ENCODE measurements around the gene DHCR24.

Gene DHCR24

DNA sequence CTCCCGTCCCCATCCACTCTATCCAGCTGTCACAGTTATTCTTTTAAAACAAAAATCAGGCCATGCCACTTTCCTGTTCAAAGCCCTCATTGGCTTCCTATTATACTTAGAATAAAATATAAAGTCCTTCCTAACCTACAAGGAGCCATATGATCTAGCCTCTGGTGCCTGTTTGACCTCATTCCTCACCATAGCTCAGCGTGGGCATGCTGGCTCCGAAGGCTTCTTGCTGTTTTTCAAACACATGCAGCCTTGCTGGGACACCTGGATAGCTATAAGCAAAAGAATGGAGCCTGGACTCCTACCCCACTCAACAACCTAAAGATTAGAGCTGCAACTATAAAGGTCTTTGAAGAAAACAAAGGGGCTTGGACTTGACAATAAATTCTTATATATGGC, 23.7 kb downstream of the DHCR24 start:
- no peak for DNase-seq

DNA sequence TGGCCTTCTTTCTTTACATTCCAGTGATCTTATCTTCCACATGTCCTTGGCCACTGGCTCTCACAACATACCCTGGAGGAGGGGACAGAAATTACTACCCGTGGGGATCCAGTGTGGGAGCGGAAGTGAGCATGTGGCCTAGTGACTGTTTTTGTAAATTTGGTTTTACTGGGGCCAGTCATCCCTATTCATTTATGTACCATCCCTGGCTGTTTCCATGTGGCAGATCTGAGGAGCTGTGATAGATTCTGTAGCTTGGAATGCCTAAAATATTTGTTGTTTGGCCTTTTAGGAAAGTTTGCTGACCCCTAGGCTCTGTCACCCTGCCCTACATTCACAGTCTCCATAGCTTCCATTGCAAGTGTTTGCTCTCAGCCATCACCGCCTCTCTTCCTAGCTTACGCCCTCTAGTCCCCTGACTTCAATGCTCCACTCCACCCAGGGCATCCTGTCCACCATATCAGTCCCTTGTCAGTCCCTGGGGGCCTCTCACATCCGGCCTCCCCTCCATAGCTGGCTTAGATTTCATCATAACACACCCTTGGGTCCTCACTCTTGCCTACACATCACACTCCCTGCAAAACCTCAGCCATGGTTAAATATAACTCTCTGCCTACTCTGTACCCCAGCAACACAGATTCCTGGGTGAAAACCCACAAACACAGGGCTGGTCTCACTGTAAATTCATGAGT, 25.8 kb downstream of the DHCR24 start:
- peak; percentile 21 for DNase-seq

DNA sequence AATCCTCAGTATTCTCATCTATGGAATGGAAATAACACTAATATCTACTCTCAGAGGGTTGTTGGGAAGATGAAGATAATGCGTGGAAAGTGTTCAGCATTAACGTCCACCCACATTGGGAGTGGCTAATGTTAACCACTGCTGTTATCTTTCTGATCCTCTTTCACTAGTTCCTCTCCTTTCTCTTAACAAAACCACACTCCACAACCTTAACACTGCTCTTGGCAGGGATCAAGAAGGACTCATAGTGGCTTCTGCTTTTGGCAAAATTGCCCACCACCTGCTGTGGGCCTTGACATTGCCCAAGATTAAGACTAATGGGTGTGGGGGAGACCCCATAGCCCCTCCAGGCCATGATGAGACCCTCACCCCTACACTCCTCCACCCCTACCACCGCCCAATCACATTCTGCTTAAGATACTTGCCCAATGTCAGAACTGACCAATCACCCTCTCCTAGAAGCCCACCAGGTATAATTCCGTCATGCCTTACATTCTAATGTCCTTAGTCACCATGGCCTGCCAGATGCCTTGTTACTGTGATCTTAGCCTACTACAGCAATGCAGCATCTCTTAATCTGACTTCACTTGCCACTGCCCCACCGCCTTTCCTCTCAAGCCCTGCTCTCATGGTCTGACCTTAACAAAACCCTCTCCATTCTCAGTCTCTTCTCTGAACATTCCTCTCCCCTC, 27.1 kb downstream of the DHCR24 start:
- peak; percentile 29 for DNase-seq

DNA sequence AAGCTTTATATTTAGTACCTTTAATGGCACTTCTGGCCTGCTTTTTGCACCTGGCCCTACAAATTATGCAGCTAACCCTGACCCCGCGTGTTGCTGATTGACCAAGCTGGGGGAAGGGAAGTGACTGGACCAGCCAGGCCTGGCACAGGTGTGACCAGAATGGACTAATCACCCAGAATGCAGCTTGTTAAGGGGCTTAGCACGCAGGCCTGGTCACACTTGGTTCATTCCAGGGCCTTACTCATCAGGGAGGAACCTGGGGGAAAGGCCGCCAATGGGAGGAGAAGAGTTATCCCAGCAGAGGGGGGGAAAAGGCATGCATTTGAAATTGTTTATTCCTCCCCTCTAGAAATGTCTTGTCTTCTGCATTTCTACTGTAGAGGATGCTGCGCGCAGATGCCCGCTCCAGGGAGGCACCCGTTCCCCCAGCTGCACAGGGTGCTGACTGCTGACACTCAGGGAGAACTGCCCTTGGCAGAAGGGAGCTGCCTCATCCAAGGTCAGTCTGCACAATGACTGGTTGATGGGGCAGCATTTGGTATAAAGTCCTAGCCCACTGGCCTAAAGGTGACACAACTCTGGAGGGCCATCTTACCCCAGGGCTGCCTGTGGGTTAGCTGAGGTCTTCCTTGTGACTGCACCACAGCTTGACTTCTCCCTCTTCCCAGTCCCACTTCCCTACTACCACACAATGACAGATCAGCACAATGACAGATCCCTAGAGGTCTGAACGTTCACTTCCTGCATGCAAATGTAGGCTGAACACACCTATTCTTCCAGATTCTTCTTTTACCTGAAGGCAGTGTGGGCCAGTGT, 29.0 kb downstream of the DHCR24 start:
- peak; percentile 87 for DNase-seq

DNA sequence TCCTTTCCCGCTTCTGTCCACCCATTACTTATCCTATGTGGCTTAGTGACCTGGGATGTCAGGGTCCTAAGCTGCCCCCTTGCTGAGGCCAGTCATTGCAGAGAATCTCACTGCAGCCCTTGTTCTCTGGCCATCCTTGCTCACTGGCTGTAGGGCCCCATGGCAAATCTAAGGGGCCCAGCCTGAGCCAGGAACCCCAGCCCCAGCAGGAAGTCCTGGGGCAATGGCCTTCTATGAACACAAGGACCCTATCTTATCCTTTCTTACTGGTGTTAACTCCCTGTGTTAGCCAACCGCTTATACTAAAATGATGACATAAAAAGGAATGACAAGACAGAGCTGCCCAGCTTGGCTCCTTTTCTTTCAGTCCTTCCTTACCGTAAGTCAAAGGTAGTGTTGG, 29.9 kb downstream of the DHCR24 start:
- DNase-seq = no peak

DNA sequence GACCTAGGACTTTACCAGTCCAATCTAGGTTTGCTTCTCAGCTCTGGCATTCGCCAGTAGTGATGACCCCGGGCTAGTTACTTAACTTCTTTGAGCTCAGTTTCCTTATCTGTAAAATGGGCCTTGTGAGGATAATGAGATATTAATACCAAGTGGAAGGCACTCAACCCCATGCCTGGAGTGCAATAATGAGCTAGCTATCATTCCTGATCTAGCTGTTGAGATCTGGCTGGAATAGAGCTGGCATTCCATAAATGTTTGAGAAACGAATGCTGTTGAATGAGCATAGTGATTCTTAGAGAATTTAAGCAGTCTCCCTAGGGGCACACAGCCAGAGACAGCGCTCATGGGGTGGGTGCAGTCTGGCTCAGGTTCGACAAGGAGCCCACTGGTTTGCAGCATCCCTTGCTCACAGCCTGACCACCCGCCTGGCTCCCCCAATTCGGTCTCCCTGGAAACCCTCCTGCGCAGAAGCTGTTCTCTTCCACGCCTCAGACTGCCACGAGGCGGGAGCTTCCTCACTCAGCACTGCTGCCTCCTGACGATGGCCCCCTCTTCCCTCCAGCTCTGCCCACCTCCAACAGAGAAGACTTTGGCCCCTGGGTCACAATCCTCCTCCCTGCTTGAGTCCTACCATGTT, 32.5 kb downstream of the DHCR24 start:
- no peak for DNase-seq

DNA sequence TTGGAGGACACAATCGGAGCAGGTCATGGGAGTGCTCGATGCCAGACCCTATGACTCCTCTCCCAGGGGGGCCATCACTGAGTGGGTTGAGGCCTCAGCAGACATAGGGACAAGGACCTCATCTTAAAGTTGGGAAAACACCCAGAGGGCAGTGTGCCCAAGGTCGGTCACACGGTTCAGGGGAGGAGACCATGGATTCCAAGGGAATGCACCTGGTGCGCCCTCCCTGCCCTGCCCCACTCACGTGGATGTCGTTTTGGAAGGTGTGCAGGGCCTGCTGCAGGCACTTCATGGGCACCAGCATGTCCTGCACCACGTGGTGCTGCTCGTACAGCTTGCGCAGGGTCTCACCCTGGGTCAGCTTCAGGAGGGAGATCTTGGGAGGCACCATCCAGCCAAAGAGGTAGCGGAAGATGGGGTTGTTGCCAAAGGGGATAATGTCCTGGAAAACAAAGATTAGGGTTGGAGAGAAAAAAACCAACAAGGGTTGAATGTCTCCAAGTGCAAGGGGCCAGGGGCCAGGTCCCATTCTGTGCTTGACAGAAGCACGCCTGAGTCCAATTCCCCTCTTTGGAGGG, 33.1 kb downstream of the DHCR24 start:
- no peak for DNase-seq

DNA sequence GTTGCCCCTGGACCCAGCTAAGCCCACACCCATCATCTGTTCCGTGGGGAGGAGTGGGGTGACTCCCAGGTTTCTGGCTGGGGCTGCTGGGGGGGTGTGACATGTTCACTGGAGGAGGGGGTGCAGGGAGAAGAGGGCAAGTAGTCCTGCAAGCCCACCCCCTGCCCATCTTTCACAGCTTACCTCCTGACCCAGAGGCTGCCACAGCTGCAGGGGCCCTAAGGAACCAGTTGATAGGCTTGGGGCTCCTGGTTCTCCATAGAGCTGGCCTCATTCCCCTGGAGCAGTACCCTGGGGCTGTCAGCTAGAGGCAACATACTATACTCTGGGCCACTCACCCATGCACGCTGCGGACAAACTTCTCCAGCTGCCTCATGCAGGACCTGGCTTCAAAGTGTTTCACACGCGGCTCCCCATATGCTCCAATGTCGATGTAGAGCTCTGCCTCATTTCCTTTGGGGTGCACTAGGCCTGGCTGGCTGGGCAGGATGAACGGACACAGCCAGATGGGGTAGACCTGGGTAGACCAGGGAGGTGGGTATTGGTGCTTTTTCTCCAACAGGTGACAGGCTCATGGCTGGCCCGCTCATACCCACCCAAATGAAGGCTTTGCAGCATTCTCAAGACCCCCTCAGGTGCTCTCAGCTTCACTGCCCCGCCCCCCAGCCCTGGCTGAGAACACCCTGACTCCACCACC, 33.8 kb downstream of the DHCR24 start:
- DNase-seq = no peak

DNA sequence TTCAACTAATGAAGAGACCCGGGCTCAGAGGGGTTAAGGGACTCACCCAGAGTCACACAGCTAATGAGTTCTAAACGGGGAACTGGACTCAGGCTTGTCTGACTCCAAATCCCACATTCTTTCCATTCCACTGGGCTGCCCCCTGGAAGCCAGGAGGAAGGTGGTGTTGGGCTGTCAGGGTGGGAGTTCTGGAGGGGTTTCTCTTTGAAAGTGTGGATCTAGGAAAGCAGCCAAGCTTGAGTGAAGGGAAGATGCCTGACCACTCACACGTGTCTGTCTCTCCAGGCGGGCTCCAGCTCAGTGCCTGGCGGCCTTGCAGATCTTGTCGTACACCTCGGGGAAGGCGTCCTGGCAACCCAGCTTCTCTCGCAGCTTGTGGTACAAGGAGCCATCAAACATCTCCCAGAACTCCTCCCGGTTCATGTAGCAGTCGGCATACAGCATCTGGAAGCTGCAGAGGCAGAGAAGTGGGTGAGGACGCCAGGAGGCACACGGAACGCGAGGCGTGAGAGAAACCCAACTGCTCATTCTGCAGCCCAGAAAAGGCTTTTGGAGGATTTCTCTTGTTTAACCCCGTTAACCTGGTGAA, 35.0 kb downstream of the DHCR24 start:
- no peak for DNase-seq

DNA sequence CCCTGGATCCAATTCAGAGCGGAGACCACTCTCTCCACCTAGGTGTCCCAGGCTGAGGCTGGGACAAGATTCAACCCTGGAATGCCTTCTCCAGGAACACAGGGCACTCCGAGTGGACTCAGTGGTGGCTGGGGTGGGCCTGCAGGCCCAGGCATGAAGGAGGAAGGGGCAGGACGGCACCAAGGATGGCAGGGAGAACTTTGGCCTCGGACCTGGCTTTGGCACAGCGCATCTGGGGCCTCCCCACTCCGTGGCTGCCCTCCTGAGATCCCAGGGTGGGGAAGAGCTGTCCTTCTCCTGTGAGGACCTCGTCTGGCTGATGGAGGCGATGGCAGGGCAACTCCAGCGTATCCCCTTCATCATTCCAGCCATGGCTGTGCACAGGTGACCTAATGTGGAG, 35.6 kb downstream of the DHCR24 start:
- DNase-seq = no peak

DNA sequence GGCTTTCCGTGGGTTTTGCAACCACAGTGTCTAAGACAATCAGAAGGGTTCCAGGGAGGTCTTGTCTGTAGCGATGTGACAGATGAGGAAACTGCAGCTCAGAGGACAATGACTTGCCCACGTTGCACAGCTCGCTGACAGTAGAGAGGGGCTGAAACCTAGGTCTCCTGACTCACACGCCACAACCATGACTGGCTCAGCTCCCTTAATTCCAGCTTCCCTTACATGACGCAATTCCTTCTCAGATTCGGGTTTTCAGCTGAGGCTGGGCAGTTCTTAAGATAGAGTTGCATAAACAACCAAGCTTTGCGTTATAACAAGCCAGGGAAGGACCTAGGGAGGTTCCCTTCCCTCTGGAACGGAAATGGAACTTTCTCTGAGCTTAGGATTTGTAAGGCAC, 36.3 kb downstream of the DHCR24 start:
- peak; percentile 79 for DNase-seq

DNA sequence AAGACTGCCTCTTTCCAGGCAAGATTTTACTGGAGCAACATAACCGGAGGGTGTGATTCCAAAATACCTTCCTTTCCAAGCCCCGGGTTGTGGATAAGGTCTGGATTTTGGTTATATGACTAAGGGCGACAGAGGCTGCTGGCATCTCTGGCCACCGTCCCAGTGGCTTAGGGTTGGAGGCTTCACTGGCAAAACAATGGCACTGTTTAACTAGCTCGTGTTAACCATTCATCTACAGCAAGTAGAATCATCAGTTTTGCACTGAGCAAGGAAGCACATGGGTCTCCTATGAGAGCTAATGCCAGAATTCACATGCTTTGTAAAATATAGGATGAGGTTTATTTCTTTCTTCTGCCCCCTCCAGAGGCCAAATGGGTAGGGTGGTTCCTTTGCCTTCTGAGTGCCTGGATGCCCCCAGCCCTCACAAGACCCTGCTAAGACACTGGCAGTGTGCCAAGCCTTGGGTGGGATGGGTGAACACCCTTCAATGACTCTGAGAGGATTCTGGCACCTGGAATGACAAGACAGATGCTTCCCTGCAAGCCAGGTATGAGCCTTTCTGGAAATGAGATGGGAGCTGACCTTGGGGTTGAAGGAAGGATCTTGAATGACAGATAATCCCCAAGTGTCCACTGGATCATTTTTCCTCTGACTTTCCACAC, 36.8 kb downstream of the DHCR24 start:
- no peak for DNase-seq

DNA sequence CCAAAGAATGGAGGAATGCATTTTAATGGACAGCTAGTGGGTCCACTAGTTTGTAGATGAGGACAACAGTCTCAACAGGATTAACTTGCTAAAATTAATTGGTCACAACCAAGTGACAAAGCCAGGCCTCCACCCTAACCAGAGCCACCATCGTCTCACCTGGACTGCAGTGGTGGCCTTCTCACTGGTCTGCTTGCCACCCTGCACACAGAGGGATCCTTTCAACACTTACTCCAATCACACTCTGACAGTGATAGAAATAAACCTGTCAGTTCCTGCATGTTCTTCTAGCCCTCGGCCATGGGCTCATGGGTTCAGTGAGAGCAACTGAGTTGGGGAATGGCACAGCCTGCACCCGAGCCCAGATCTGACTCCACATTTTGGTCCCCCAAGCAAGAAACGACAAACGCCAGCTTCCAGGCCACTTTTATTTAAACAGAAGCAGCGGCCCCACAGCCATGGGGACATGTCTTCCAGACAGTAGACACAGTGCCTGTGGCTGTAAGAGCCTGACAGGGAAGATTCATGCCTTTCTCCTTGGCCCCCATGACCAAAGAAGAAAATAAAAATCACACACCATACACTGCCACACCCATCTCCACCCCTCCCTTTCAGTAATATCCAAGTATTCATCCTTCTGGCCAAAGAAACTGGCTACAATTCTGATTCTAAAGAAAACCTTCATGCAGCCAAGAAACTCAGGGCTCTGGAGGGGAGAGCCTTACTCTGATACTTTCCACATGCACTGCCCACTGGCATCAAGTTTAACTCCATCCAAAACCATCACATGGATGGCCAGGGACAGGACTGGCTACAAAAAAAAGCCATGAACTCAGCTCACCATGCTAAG, 37.6 kb downstream of the DHCR24 start:
- no peak for DNase-seq

DNA sequence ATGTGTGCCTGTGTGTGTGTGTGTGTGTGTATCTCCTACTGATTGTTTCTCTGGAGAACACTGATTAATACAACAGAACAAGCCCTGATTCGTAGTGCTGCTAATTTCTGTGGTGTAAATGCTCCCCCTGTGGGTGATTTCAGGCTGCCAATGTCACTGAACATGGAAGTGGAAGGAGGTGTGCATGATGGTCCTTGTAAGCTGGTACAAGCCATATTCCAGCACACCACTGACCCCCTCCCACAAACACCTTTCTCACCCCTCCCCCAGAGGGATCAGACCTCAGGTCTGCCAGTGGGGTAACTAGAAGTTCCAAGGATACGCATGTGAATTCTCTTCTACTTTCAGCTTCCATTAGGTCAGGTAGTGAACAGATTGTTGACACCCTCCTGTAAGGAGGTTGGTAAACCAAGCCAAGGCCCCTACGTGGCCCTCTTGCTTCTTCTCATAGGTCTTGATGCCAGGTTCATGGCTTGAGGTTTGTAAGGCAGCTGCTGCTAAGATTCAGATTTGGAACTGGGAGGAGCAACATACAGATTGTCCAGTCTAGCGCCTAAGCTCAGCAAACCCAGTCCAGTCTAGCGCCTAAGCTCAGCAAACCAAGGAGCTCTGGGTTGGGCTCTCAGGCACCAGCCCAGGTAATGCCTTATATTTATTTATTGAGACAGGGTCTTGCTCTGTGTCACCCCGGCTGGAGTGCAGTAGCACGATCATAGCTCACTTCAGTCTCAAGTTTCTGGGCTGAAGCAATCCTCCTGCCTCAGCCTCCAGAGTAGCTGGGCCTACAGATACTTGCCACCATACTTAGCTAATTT, 38.7 kb downstream of the DHCR24 start:
- DNase-seq = no peak

DNA sequence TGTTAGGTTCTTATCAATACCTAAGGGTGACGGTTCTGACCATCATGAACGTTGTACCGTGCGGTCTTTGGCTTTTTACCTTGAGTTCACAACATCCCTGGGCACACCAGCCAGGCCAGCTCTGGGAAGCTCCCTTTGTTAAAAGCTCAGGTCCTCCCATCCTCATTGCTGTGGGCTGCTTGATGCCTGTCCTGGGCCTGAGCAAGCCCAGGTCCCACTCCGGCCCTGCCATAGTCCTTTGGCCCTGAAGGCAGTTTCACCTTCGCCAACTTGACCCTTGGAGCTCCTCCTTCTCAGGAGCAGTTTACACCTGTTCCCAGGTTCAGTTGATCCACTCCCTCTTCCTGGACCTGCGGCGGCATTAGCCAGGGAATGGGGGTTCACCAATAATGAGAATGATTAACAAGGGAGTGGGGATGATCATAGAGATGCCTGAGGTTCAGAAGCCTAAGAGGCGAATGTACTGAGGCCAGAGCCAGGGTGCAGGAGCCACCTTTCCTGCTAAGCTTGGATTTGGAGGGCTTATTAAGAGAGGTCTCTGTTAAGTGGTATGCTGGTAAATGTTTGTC, 40.2 kb downstream of the DHCR24 start:
- no peak for DNase-seq

DNA sequence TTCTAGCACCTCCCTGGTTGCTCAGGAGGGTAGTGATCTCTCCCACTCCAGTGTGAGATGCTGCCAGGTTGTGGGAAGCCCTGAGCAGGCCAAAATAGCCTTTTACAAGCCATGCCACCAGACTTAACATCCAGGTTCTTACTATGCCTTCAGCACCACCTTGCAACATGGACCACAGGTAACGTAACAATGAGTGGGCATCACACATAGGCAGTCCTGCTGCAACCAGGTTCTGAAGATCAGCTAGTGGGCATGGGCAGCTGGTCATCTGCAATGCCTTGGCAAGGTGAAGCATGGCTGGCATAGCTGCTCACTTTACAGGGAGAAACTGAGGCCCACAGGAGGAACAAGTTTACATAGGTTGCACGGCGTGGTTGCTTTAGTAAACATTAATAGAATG, 40.7 kb downstream of the DHCR24 start:
- DNase-seq = no peak

DNA sequence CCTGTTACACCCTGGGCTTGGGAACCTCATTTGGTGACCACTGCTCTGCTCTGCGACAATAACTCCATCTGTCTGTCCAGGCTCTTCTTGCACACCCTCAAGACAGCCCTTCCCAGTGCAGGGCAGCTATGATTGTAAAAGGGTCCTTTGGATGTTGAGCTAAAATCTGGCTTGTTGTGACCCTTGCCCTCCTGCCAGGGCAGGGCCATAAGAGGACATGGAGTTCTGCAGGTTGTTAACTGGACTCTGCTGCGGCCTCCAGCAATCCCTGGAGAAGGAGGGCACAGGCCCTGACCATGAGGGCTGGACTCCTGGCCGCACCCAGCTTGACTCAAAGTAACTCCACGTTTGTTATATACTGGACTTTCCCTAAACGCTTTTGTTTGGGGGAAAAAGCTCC, 41.2 kb downstream of the DHCR24 start:
- DNase-seq = no peak

DNA sequence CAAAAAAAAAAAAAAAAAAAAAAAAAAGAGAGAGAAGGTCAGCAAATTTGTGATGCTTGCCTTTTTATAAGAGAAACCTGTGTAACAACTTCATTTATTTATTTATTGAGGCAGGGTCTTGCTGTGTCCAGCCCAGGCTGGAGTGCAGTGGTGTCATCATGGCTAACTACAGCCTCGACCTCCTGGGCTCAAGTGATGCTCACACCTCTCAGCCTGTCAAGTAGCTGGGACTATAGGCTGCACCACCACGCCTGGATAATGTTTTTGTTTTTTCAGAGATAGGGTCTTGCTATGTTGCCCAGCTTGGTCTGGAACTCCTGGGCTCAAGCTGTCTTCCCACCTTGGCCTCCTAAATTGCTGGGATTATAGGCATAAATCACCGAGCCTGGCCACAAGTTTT, 42.4 kb downstream of the DHCR24 start:
- no peak for DNase-seq

DNA sequence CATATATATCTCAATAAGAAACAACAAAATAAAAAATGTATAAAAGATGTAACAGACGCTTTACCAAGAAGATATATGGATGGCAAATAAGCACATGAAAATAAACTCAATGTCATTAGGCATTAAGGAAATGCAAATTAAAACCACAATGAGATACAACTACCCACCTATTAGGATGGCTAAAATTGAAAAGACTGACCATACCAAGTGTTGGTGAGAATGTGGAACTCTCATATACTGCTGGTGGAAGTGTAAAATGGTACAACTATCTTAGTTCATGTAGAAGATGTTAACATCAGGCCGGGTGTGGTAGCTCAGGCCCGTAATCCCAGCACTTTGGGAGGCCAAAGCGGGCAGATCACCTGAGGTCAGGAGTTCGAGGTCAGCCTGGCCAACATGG, 43.5 kb downstream of the DHCR24 start:
- DNase-seq = no peak
